Psoas muscle (tissue), 8 donors: ENCODE data around the gene IQGAP2. TPM values are rescaled to one million over a fixed set of nuclear protein-coding genes. Genes with fewer than 3 reads are reported as not detected.

Source experiments
- ATAC-seq, 4 donors: fragments of 200-7000 bp; cut with Tn5 transposase; one replicate each; pipeline ENCODE4 v1.9.1; 2020; ENCODE audit warnings: moderate library complexity in 3 of 4, mild to moderate bottlenecking in 2 of 4
- DNase-seq, 2 donors: peaks; one replicate each; pipeline ENCODE4 v3.0.0-alpha.2; 2020
- H3K27ac ChIP-seq: fragments of 200-600 bp; one replicate; pipeline ENCODE4 v1.8.0; 2022
- H3K27me3 ChIP-seq, 3 donors: fragments of 200-600 bp in 1 of 3; one replicate each; pipeline versions ENCODE4 v1.6.1 to v1.8.0; 2013 to 2022; ENCODE audit warnings: low read length in 2 of 3, mild to moderate bottlenecking in 2 of 3, moderate library complexity in 1 of 3; ENCODE audit not compliant: insufficient read depth in 3 of 3
- H3K36me3 ChIP-seq, 2 donors: fragments of 200-600 bp in 1 of 2; one replicate each; pipeline versions ENCODE4 v1.6.1 to v1.8.0; 2013 to 2022; ENCODE audit warnings: low read depth in 1 of 2, mild to moderate bottlenecking in 1 of 2, moderate library complexity in 1 of 2; ENCODE audit not compliant: insufficient read depth in 1 of 2
- H3K4me1 ChIP-seq: fragments of 200-600 bp; one replicate; pipeline ENCODE4 v1.8.0; 2022
- H3K4me3 ChIP-seq: fragments of 200-600 bp; one replicate; pipeline ENCODE4 v1.8.0; 2022; ENCODE audit warnings: mild to moderate bottlenecking
- H3K9me3 ChIP-seq: fragments of 200-600 bp; one replicate; pipeline ENCODE4 v1.8.0; 2022
- WGBS, 3 donors: extraction: QIAGEN DNeasy Blood & Tissue Kit; methylation state at CpG; one replicate each; pipeline versions ENCODE4 v1.1.6 to v1.1.7; 2013; 5-methylcytosine and 5-hydroxymethylcytosine counted together
- intact Hi-C, 2 donors: fragments of 100-400 bp; cut with DNase I; formaldehyde crosslinking; loops; one replicate each; pipeline versions ENCODE4 v1.11.0 to v1.14.2; 2022
- polyA plus RNA-seq, 3 donors: library from polyadenylated mRNA; stranded (reverse); fragments of 200-250 nt; gene quantifications; one replicate each; pipeline ENCODE4 v1.2.3, GENCODE V29; 2013
- total RNA-seq, 4 donors: library from RNA; stranded (reverse); fragmentation: NEBNext Ultra II Directional in 2 of 4; extraction: Animal tissue kit (Norgen Biotek cat#: 25700) in 2 of 4; gene quantifications; one replicate each; pipeline versions ENCODE4 v1.2.1 to v1.2.4, GENCODE V29; 2021 to 2023
- TF ChIP-seq, protein P1 (sequence below): fragments of 200-600 bp; IDR thresholded peaks from one replicate; pipeline ENCODE4 v1.8.0; 2022; ENCODE audit warnings: antibody characterized with exemption
- donor health status: healthy with polysubstance abuse.
- donor health status: DM: no; HTN: no; CAD: no; lungs with moderate emphysema.
- donor health status: Bipolar disorder and iron deficiency.
- donor health status: healthy.
- donor health status: DM: yes; HTN: yes; CAD: no.
- donor health status: DM: no; HTN: no; CAD: no.
- donor health status: DM: no; HTN: no; CAD: no.
- donor health status: DM: yes; HTN: yes; CAD: no.

Gene IQGAP2
- total and polyA plus RNA-seq, 7 donors = 0.52 to 4.3 (median 1.4) TPM

DNA sequence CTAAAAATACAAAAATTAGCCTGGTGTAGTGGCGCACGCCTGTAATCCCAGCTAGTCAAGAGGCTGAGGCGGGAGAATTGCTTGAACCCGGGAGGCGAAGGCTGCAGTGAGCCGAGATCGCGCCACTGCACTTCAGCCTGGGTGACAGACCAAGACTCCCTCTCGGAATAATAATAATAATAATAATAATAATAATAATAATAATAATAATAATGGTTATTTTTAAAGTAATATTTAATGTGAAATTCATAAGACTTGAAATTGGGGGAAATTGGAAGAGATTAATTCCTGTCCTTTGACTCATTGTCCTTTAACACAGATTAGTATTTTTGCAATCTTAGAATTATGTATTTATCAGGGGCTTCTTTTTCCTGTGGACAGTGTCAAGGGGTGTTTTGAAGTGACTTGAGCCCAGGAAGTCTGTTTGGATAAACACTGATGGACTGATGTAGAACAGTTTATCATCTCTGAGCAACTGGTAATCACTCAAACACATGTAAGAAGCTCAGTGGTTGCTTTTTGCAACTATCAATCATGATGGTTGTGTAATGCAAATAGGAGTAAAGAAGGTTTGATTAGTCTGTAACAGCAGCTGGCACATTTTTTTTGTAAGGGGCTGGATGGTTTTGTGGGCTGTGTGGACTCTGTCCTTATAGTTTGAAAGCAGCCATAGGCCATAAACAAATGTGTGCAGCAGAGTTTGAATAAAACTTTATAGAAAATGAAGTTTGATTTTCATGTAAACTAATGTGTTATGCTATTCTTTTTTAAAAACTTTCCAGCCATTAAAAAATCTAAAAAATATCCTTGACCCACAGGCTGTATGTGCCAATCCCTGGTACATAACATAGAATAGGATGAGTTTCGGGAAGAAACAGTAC lies 126.6 kb downstream of the IQGAP2 start:
- 94 to 97% (median 96%) methylated on average over 10 of the region's 10 CpGs for WGBS, 3 donors

DNA sequence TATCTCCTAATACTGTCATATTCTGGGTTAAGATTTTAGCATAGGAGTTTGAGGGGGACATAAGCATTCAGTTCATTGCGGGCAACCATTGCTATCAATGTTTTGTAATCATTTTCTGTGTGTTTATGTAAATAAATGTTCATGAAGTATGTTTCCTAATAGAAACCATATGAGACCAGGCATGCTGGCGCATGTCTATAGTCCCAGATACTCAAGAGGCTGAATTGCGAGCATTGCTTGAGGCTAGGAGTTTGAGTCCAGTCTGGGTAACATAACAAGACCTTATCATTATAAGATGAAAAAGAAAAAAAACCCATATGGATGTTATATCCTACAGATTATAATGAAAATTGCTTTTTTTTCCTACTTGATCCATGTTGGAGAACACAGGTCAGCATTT lies 129.0 kb downstream of the IQGAP2 start:
- H3K27ac ChIP-seq = no peak overlapping the region
- 98 to 99% (median 98%) methylated on average over 3 of the region's 3 CpGs for WGBS, 3 donors
- no peaks in the 10 kb centered on the region for H3K4me1 ChIP-seq
- peaks cover 0 to 2% (median 0%) of the 10 kb centered on the region in 3 donors for H3K27me3 ChIP-seq
- DNase-seq = no peak
- no peak for ATAC-seq
- TF ChIP-seq, protein P1, sequence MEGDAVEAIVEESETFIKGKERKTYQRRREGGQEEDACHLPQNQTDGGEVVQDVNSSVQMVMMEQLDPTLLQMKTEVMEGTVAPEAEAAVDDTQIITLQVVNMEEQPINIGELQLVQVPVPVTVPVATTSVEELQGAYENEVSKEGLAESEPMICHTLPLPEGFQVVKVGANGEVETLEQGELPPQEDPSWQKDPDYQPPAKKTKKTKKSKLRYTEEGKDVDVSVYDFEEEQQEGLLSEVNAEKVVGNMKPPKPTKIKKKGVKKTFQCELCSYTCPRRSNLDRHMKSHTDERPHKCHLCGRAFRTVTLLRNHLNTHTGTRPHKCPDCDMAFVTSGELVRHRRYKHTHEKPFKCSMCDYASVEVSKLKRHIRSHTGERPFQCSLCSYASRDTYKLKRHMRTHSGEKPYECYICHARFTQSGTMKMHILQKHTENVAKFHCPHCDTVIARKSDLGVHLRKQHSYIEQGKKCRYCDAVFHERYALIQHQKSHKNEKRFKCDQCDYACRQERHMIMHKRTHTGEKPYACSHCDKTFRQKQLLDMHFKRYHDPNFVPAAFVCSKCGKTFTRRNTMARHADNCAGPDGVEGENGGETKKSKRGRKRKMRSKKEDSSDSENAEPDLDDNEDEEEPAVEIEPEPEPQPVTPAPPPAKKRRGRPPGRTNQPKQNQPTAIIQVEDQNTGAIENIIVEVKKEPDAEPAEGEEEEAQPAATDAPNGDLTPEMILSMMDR = no peak
- intact Hi-C loops = no loop called here
- no peaks in the 10 kb centered on the region for H3K9me3 ChIP-seq
- H3K4me3 ChIP-seq = no peak overlapping the region
- H3K36me3 ChIP-seq = no peaks in the 10 kb centered on the region

More for the DNA sequence above, 126.6 kb downstream of the IQGAP2 start:
- Histone ChIP-seq H3K27ac (no peak overlapping the region), H3K36me3 (no peaks in the 10 kb centered on the region), H3K4me1 (no peaks in the 10 kb centered on the region), H3K4me3 (no peak overlapping the region), H3K9me3 (no peaks in the 10 kb centered on the region), H3K27me3 (peaks cover 0 to 2% (median 0%) of the 10 kb centered on the region in 3 donors)
- intact Hi-C loops = no loop called here
- TF ChIP-seq, protein P1 = no peak
- DNase-seq (no peak), ATAC-seq (no peak)

DNA sequence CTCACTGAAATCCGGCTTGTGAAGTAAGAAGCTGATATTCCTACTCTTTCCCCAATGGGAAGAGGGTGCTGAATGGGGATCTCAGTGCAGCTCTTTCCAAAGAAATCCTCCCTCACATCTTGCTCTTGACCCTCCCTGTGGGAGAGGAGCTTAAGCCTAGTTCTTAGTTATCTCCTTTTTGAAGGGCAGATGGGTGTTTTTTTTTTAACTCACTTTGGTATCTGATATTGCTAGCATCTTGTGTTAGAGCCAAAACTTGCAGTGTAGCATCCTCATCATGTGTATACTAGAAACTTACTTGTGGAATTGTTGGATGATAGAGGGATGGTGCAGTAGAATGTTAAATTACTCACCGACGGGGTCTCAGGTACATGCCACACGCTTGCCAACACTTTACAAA lies 129.9 kb downstream of the IQGAP2 start:
- H3K4me1 ChIP-seq = no peaks in the 10 kb centered on the region
- no peak overlapping the region for H3K4me3 ChIP-seq
- no peak for DNase-seq
- intact Hi-C loops = no loop called here
- no peaks in the 10 kb centered on the region for H3K9me3 ChIP-seq
- peaks cover 0 to 2% (median 0%) of the 10 kb centered on the region in 3 donors for H3K27me3 ChIP-seq
- H3K36me3 ChIP-seq = no peaks in the 10 kb centered on the region
- TF ChIP-seq, protein P1 = no peak
- no peak overlapping the region for H3K27ac ChIP-seq
- no peak for ATAC-seq
- WGBS, 3 donors = 94 to 97% (median 95%) methylated on average over 4 of the region's 4 CpGs

DNA sequence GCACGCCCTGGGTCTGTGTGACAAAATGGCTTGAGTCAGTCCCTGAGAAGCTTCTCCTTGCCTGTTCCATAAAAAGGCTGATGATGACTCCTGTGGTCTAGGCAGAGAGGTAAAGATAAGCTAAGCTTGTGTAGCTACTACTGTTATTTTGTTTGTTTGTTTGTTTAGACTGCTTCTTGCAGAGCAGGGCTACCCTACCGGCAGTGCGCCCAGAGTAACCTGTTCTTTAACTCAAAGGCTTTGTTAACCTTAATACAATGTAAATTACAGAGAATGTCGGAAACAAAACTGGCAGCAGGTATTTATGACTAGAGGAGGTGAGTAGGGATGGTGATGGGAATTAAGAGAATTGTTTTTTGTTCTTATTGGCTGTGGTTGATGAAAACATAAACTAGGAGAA lies 132.5 kb downstream of the IQGAP2 start:
- Histone ChIP-seq H3K27ac (no peak overlapping the region), H3K4me3 (no peak overlapping the region), H3K36me3 (no peaks in the 10 kb centered on the region), H3K4me1 (no peaks in the 10 kb centered on the region), H3K27me3 (peaks cover 0 to 2% (median 0%) of the 10 kb centered on the region in 3 donors), H3K9me3 (no peaks in the 10 kb centered on the region)
- intact Hi-C loops = no loop called here
- ATAC-seq (no peak), DNase-seq (no peak)
- WGBS, 3 donors = 84 to 90% (median 85%) methylated on average over 4 of the region's 4 CpGs
- TF ChIP-seq, protein P1 = no peak
